ENCODE results near the gene ARHGAP32.

Gene ARHGAP32

GRCh38 chr11:129192150-129192549 lies at the start of gene ARHGAP32:
Gene ARHGAP32 (minus strand): TSS chr11:129192325. CDS start chr11:129192198, 127 bp downstream.
- DNase-seq = no peak

- DNase-seq = no peak
Measured at GRCh38 chr11:129239207-129239606, 47.1 kb upstream of the ARHGAP32 start.

- no peak for DNase-seq
Measured at GRCh38 chr11:129237880-129238638, 45.9 kb upstream of the ARHGAP32 start.

GRCh38 chr11:129237456-129237855 lies 45.3 kb upstream of the ARHGAP32 start:
- DNase-seq = no peak

- no peak for DNase-seq
Measured at GRCh38 chr11:129236850-129237249, 44.7 kb upstream of the ARHGAP32 start.

- no peak for DNase-seq
Measured at GRCh38 chr11:129234978-129235377, 42.9 kb upstream of the ARHGAP32 start.

GRCh38 chr11:129230006-129230405 lies 37.9 kb upstream of the ARHGAP32 start:
- no peak for DNase-seq

- DNase-seq = no peak
Measured at GRCh38 chr11:129226207-129226798, 34.2 kb upstream of the ARHGAP32 start.

GRCh38 chr11:129225190-129225589 lies 33.1 kb upstream of the ARHGAP32 start:
- DNase-seq = no peak

GRCh38 chr11:129224538-129224937 lies 32.4 kb upstream of the ARHGAP32 start:
- no peak for DNase-seq

- DNase-seq = no peak
Measured at GRCh38 chr11:129223701-129224149, 31.6 kb upstream of the ARHGAP32 start.

GRCh38 chr11:129223260-129223659 lies 31.1 kb upstream of the ARHGAP32 start:
- DNase-seq = no peak

- no peak for DNase-seq
Measured at GRCh38 chr11:129222158-129222557, 30.0 kb upstream of the ARHGAP32 start.

- DNase-seq = no peak
Measured at GRCh38 chr11:129215506-129216245, 23.6 kb upstream of the ARHGAP32 start.

- DNase-seq = no peak
Measured at GRCh38 chr11:129214710-129215295, 22.7 kb upstream of the ARHGAP32 start.

GRCh38 chr11:129213261-129213660 lies 21.1 kb upstream of the ARHGAP32 start:
- no peak for DNase-seq

- DNase-seq = no peak
Measured at GRCh38 chr11:129211397-129211796, 19.3 kb upstream of the ARHGAP32 start.

GRCh38 chr11:129210831-129211181 lies 18.7 kb upstream of the ARHGAP32 start:
- no peak for DNase-seq

- DNase-seq = no peak
Measured at GRCh38 chr11:129209891-129210830, 18.0 kb upstream of the ARHGAP32 start.

GRCh38 chr11:129208863-129209262 lies 16.7 kb upstream of the ARHGAP32 start:
- no peak for DNase-seq

GRCh38 chr11:129204150-129204838 lies 12.2 kb upstream of the ARHGAP32 start:
- DNase-seq = no peak

- no peak for DNase-seq
Measured at GRCh38 chr11:129202646-129203045, 10.5 kb upstream of the ARHGAP32 start.
